ENCODE measurements around the gene CPEB1. TPM values are rescaled to one million over a fixed set of nuclear protein-coding genes. Genes with fewer than 3 reads are reported as not detected.

Gene CPEB1
- total and polyA plus RNA-seq, 8 donors = 1.3 to 5.0 (median 3.0) TPM

- H3K4me3 ChIP-seq = no peak overlapping the region
- no peak for DNase-seq
- H3K27ac ChIP-seq = no peak overlapping the region
- peaks cover 0 to 32% of the 10 kb centered on the region in 2 donors for H3K27me3 ChIP-seq
- no peak for TF ChIP-seq CTCF (IDR thresholded peaks at IDR 0.05)
- ATAC-seq = no peak
- intact Hi-C loops (cut with DNase I) = no loop called here
- H3K36me3 ChIP-seq = no peaks in the 10 kb centered on the region
- no peaks in the 10 kb centered on the region for H3K9me3 ChIP-seq
- H3K4me1 ChIP-seq = no peaks in the 10 kb centered on the region
Measured at GRCh38 chr15:82575335-82575734, 71.8 kb downstream of the CPEB1 start.

GRCh38 chr15:82572986-82573385, 74.2 kb downstream of the CPEB1 start:
- Histone ChIP-seq H3K36me3 (no peaks in the 10 kb centered on the region), H3K27me3 (peaks cover 0 to 32% of the 10 kb centered on the region in 2 donors), H3K9me3 (no peaks in the 10 kb centered on the region), H3K4me3 (no peak overlapping the region), H3K27ac (no peak overlapping the region), H3K4me1 (no peaks in the 10 kb centered on the region)
- ATAC-seq (no peak), DNase-seq (no peak)
- intact Hi-C loops (cut with DNase I) = no loop called here
- TF ChIP-seq CTCF (IDR thresholded peaks at IDR 0.05) = no peak

DNA sequence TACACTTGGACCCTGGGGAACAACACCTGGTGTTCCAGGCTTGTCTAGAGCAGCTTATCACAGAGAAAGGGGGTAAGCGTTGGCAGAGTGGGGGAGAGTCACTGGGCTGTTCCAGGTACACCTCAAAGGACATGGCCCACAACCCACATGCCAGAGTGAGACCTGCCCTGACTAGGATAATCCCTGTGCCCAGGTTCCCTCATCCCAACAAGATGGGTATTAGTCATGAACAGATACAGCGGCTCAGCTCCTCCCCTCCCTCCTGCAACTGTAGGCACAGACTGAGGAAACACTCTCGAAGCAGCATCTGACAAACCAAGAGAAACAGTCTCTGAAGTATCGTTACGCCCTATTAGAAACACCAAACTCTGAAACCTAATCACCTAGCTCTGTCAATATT, 74.9 kb downstream of the CPEB1 start:
- peaks cover 0 to 32% of the 10 kb centered on the region in 2 donors for H3K27me3 ChIP-seq
- no peaks in the 10 kb centered on the region for H3K9me3 ChIP-seq
- ATAC-seq (peak; percentile 21), DNase-seq (no peak)
- H3K36me3 ChIP-seq = no peaks in the 10 kb centered on the region
- H3K4me3 ChIP-seq = no peak overlapping the region
- intact Hi-C loops (cut with DNase I) = no loop called here
- H3K27ac ChIP-seq = no peak overlapping the region
- no peak for TF ChIP-seq CTCF (IDR thresholded peaks at IDR 0.05)
- H3K4me1 ChIP-seq = no peaks in the 10 kb centered on the region

DNA sequence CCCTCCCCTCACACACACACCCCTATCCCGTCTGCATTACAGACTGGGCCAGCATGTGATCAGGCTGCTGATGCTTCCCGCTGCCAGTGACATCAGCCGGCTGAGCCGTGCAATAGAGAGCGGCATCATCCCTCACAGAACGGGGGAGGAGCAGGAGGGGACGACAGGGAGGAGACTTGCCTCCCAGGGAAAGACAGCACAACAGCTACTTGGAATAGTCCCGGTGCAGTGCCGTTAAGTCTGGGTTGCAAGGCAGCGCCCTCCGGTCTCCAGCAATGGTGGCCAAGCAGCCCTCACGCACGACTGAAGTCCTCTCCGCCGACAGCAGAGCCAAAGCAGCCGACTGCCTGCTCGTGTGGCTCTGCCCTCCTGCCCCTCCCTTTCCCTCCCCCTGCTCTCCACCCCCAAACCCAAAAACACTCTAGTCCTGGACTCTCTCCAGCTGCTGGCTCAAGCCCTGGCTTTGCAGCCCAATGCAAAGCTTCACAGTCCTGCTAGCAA, 75.4 kb downstream of the CPEB1 start:
- Histone ChIP-seq H3K9me3 (no peaks in the 10 kb centered on the region), H3K27me3 (peaks cover 0 to 32% of the 10 kb centered on the region in 2 donors), H3K4me1 (no peaks in the 10 kb centered on the region), H3K4me3 (peak overlapping the region; percentile 7 to 22), H3K27ac (no peak overlapping the region), H3K36me3 (no peaks in the 10 kb centered on the region)
- intact Hi-C loops (cut with DNase I) = no loop called here
- TF ChIP-seq CTCF (IDR thresholded peaks at IDR 0.05) = no peak
- peak; percentile 60 to 90 (median 75) for DNase-seq
- peak; percentile 88 for ATAC-seq

DNA sequence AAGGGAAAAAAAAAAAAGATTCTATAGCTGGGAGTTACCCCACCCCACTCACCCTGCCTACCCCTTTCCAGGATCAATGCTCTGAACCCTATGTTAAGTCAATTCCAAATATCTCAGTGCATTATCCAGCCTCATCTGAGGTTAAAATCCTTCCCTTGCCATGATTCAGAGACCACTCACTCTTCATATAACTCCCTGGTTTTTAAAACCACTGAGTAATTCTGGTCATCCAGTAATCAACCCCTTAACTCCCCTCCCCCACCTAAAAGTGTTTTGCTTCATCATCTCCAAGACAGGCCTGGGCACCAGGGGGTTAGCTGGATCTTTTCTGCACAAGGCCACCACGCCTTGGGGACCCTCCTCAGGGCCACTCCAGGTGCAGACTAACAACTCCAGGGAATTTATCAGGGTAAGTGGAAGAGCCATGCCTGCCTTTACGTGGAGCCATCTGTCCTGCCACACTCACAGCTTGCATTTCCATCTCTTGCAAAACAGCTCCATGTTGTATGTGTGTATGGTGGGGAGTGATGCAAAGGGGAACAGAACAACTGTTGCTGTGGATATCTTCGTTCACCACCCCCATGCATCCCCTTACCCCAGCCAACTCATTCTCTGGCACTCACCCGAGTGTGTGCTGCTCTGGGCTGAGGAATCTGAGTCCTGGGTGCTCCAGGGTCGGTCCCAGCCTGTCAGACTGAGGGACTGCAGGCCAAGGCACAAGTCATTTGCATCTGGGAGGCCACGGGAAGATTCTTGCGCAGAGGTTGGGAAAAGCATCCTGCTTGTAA, 76.2 kb downstream of the CPEB1 start:
- H3K36me3 ChIP-seq = no peaks in the 10 kb centered on the region
- no peaks in the 10 kb centered on the region for H3K9me3 ChIP-seq
- no peak for ATAC-seq
- peaks cover 0 to 32% of the 10 kb centered on the region in 2 donors for H3K27me3 ChIP-seq
- H3K4me3 ChIP-seq = no peak overlapping the region
- peak in 2 of 4 donors; percentile 27 to 48 for DNase-seq
- no peak for TF ChIP-seq CTCF (IDR thresholded peaks at IDR 0.05)
- no peaks in the 10 kb centered on the region for H3K4me1 ChIP-seq
- intact Hi-C loops (cut with DNase I) = no loop called here
- H3K27ac ChIP-seq = no peak overlapping the region
